GM19463 (cell line): ENCODE data around the gene BPIFB2.
"Not testable (repeated sequence)": the region's sequence is repeated elsewhere in the genome, so short reads cannot be mapped to it uniquely, and the experiment has no call there.

Experiments used
- ATAC-seq: cut with Tn5 transposase; IDR thresholded peaks from one replicate; pipeline ENCODE4 v1.9.1; 2021; ENCODE audit warnings: mild to moderate bottlenecking, moderate library complexity; ENCODE audit not compliant: unreplicated experiment

The BPIFB2 gene

DNA sequence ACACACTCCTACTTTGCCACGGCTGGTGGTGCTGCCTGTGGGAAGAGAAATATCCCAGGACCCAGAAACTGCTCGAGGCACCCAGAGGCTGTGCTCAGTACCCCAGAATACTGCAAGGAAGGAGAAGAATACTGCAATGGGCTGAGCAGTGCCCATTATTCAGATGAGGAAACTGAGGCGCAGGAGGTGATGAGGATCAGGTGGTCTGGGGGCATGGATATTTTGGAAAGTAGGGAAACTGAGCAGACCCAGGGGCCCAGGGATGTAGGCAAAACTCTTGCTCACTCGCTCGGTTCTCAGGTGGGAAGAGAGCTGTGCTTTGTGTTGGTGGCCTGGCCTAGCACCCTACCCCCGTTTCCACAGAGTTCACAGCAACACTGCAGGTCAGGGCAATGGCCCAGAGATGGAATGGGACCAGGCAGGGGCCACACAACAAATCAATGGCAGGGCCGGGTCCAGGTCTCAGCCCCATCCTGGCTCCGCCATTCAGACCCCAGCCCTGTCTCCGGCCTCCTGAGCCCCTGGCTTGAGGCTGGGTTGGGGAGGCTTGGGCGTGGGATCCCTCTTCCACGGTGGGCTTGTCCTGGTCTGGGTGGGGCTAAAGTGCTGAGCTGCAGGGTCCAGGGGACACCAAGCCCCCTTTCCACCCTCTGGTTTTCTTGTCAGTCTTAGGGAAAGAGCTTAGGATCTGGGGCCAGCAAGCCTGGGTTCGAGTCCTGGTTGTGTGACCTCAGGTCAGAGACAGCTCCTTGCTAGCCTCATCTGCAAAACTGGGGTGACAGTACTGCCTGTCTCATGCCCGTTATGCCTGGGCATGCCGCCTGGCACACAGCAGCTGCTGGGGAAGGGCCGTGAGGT is 37.2 kb upstream of the BPIFB2 start:
- ATAC-seq: no peak

- ATAC-seq: no peak
Measured at GRCh38 chr20:32970973-32971300, 36.6 kb upstream of the BPIFB2 start.

DNA sequence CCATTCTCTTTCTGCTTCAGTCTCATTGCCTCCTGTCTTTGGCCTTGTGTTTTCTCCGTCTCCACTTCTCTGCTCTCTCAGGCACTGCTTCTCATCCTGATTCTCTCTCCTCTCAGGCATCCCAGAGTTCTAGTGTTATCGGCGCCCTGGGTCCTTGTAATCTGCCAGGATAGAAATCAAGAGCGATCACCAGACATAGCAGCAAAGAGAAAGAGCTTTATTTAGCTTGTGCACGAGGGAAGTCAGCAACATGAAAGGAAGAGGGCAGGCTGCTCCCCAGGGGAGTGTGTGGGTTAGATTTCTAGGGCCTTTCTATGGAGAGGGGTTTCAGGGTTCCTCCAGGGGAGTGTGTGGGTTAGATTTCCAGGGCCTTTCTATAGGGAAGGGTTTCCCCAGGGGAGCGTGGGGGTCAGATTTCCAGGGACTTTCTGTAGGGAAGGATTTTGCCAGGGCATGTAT is 35.8 kb upstream of the BPIFB2 start:
- peak; percentile 25 for ATAC-seq

- ATAC-seq: peak; percentile 92
Measured at GRCh38 chr20:32972181-32973076, 35.1 kb upstream of the BPIFB2 start.

GRCh38 chr20:32973077-32973717 is 34.3 kb upstream of the BPIFB2 start:
- no peak for ATAC-seq

GRCh38 chr20:32974204-32975064 is 33.1 kb upstream of the BPIFB2 start:
- not testable (repeated sequence) for ATAC-seq

DNA sequence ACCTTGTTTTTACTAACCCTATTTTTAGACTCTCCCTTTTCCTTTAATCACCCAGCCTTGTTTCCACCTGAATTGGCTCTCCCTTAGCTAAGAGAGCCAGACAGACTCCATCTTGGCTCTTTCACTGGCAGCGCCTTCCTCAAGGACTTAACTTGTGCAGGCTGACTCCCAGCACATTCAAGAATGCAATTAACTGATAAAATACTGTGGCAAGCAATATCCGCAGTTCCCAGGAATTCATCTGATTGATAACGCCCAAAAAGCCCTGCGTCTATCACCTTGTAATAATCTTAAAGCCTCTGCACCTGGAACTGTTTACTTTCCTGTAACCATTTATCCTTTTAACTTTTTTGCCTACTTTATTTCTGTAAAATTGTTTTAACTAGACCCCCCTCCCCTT is 32.4 kb upstream of the BPIFB2 start:
- not testable (repeated sequence) for ATAC-seq

- ATAC-seq: no peak
Measured at GRCh38 chr20:32975698-32976674, 31.5 kb upstream of the BPIFB2 start.

DNA sequence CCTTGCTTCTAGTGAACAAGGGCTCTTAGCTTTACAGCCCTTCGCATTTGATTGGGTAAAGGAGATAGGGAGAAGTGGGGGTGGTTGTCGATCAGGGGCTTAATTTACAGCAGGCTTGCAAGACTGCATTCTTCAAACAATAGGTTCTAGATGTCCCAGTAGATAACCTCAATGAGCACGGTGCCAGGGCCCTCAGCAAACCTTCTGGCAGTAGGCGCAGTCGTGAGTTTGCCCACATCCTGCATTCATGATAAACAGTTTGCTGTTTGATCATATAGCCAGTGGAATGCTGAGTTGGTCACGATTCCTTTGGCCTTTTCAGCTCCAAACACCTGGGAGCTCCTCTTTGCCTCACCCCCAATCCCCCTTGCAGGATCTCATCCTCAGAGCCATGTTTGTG is 30.8 kb upstream of the BPIFB2 start:
- ATAC-seq: no peak

GRCh38 chr20:32977281-32978008 is 30.1 kb upstream of the BPIFB2 start:
- ATAC-seq: no peak

DNA sequence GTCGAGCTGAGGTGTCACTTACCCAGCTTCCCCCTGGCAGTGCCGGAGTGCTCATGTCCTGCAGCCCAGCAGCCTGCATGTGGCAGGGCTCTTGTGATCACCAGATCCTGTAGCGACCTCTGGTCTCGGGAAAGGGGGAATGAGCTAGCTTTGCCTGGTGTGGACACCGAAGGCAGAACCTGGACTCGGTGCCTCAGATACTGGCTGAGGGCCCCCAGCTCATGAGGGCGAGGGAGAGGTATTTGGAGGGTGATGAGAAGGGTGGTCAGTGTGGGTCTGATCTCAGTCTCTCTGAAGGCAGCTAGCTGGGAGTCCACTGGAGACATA is 29.5 kb upstream of the BPIFB2 start:
- ATAC-seq: no peak

GRCh38 chr20:32979201-32979998 is 28.1 kb upstream of the BPIFB2 start:
- no peak for ATAC-seq

GRCh38 chr20:32980131-32980941 is 27.2 kb upstream of the BPIFB2 start:
- ATAC-seq: no peak

DNA sequence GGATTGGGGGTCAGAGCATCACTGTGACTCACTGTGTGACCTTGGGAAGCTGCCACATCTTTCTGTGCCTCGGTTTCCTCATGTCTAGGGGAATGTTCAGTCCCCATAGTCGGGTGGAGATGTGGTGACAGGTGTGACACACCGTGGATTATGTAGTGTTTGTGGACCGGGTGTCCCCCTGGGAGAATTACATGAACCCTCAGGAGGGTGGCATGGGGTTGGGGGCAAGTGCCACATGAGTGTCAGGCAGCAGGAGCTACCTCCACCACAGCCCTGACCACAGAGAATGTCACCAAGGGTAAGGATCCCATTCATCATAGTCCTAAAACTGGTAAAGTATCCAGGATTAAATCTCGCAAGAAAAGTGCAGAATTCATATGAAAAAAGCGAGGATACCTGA is 26.5 kb upstream of the BPIFB2 start:
- no peak for ATAC-seq

GRCh38 chr20:32982617-32983458 is 24.7 kb upstream of the BPIFB2 start:
- ATAC-seq: no peak

GRCh38 chr20:32983459-32984112 is 23.9 kb upstream of the BPIFB2 start:
- no peak for ATAC-seq
